DMS153 treated with DMSO at 0.1 percent for 48 hours (cell line): Measurements from ENCODE around the gene SCAI.
"Not testable (repeated sequence)": the region's sequence is repeated elsewhere in the genome, so short reads cannot be mapped to it uniquely, and the experiment has no call there.

Source experiments
- DNase-seq: peaks from one replicate; lab custom pipeline; 2025; ENCODE audit not compliant: unreplicated experiment; lab: John Stamatoyannopoulos, UW

The SCAI gene

GRCh38 chr9:125106285-125106893 lies 36.9 kb downstream of the SCAI start:
- no peak for DNase-seq

GRCh38 chr9:125103770-125104460 lies 39.4 kb downstream of the SCAI start:
- DNase-seq = no peak

GRCh38 chr9:125103021-125103420 lies 40.3 kb downstream of the SCAI start:
- no peak for DNase-seq

GRCh38 chr9:125100822-125101221 lies 42.5 kb downstream of the SCAI start:
- no peak for DNase-seq

GRCh38 chr9:125099816-125100215 lies 43.5 kb downstream of the SCAI start:
- peak; percentile 7 for DNase-seq

GRCh38 chr9:125095821-125096443 lies 47.4 kb downstream of the SCAI start:
- DNase-seq = no peak

GRCh38 chr9:125091121-125091520 lies 52.2 kb downstream of the SCAI start:
- DNase-seq = no peak

GRCh38 chr9:125089331-125089730 lies 54.0 kb downstream of the SCAI start:
- no peak for DNase-seq

GRCh38 chr9:125088752-125089151 lies 54.6 kb downstream of the SCAI start:
- no peak for DNase-seq

- DNase-seq = no peak
Measured at GRCh38 chr9:125085703-125086477, 57.4 kb downstream of the SCAI start.

- not testable (repeated sequence) for DNase-seq
Measured at GRCh38 chr9:125082197-125082596, 61.1 kb downstream of the SCAI start.

GRCh38 chr9:125080797-125081196 lies 62.5 kb downstream of the SCAI start:
- not testable (repeated sequence) for DNase-seq

GRCh38 chr9:125079931-125080330 lies 63.4 kb downstream of the SCAI start:
- DNase-seq = no peak

GRCh38 chr9:125075997-125076396 lies 67.3 kb downstream of the SCAI start:
- DNase-seq = no peak

- no peak for DNase-seq
Measured at GRCh38 chr9:125074976-125075375, 68.4 kb downstream of the SCAI start.

GRCh38 chr9:125066839-125067619 lies 76.3 kb downstream of the SCAI start:
- no peak for DNase-seq

- no peak for DNase-seq
Measured at GRCh38 chr9:125061391-125061790, 81.9 kb downstream of the SCAI start.

GRCh38 chr9:125049212-125050049 lies 93.9 kb downstream of the SCAI start:
- DNase-seq = no peak

GRCh38 chr9:125043631-125044030 lies 99.7 kb downstream of the SCAI start:
- DNase-seq = no peak

- no peak for DNase-seq
Measured at GRCh38 chr9:125043148-125043547, 100.2 kb downstream of the SCAI start.
